ENCODE results near the gene SH3BGRL. TPM values are rescaled to one million over a fixed set of nuclear protein-coding genes. Genes with fewer than 3 reads are reported as not detected.

Gene SH3BGRL
- total and polyA plus RNA-seq, 12 donors = 59.5 to 201 (median 135) TPM

DNA sequence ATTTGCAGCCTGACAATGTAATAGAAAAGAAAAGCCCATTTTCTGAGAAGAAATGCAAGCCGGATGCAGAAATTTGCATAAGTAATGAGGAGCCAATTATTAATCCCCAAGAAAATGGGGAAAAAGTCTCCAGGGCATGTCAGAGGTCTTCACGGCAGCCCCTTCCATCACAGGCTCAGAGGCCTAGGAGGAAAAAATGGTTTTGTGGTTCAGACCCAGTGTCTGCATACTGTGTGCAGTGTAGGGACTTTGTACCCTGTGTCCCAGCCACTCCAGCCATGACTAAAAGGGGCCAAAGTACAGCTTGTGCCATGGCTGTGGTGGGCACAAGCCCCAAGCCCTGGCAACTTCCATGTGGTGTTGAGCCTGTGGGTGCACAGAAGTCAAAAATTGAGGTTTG, 92.2 kb downstream of the SH3BGRL start:
- Histone ChIP-seq H3K27ac (no peak overlapping the region), H3K9me3 (replicated peaks in 1 of 3) (peaks cover 0 to 23% (median 0%) of the 10 kb centered on the region in 3 donors), H3K4me3 (no peak overlapping the region), H3K27me3 (no peaks in the 10 kb centered on the region), H3K4me1 (replicated peaks in 1 of 2) (no peaks in the 10 kb centered on the region), H3K36me3 (replicated peaks in 1 of 2) (no peaks in the 10 kb centered on the region)
- intact Hi-C loops (cut with DNase I) = no loop called here
- 85 to 100% (median 98%) methylated on average over 2 of the region's 2 CpGs for WGBS, 4 donors
- TF ChIP-seq POLR2A (IDR thresholded peaks at IDR 0.05) = no peak
- TF ChIP-seq, protein P1, sequence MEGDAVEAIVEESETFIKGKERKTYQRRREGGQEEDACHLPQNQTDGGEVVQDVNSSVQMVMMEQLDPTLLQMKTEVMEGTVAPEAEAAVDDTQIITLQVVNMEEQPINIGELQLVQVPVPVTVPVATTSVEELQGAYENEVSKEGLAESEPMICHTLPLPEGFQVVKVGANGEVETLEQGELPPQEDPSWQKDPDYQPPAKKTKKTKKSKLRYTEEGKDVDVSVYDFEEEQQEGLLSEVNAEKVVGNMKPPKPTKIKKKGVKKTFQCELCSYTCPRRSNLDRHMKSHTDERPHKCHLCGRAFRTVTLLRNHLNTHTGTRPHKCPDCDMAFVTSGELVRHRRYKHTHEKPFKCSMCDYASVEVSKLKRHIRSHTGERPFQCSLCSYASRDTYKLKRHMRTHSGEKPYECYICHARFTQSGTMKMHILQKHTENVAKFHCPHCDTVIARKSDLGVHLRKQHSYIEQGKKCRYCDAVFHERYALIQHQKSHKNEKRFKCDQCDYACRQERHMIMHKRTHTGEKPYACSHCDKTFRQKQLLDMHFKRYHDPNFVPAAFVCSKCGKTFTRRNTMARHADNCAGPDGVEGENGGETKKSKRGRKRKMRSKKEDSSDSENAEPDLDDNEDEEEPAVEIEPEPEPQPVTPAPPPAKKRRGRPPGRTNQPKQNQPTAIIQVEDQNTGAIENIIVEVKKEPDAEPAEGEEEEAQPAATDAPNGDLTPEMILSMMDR (IDR thresholded peaks at IDR 0.05) = no peak
- DNase-seq = no peak

DNA sequence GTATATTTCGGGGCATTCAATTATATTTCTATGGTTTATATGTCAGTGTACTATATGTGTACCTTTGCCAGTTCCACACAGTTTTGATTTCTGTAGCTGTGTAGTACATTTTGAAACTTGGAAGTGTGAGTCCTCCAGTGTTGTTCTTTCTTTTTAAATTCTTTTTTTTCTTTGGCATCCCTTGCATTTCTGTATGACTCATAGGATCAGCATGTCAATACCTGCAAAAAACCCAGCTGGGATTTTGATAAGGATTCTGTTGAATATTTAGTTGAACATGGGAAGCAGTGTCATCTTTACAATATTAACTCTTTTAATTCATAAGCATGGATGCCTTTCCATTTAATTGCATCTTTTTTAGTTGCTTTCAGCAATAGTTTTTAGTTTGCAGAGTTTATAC, 100.0 kb downstream of the SH3BGRL start:
- H3K27ac ChIP-seq = no peak overlapping the region
- no peak overlapping the region for H3K4me3 ChIP-seq
- H3K9me3 ChIP-seq (replicated peaks in 1 of 3) = peaks cover 0 to 4% (median 0%) of the 10 kb centered on the region in 3 donors
- no peak for DNase-seq
- H3K4me1 ChIP-seq (replicated peaks in 1 of 2) = no peaks in the 10 kb centered on the region
- WGBS, 4 donors = 72 to 100% (median 80%) methylated on average over 1 of the region's 1 CpG
- no peaks in the 10 kb centered on the region for H3K27me3 ChIP-seq
- TF ChIP-seq, protein P1 (IDR thresholded peaks at IDR 0.05) = no peak
- no peak for TF ChIP-seq POLR2A (IDR thresholded peaks at IDR 0.05)
- intact Hi-C loops (cut with DNase I) = no loop called here
- no peaks in the 10 kb centered on the region for H3K36me3 ChIP-seq (replicated peaks in 1 of 2)

DNA sequence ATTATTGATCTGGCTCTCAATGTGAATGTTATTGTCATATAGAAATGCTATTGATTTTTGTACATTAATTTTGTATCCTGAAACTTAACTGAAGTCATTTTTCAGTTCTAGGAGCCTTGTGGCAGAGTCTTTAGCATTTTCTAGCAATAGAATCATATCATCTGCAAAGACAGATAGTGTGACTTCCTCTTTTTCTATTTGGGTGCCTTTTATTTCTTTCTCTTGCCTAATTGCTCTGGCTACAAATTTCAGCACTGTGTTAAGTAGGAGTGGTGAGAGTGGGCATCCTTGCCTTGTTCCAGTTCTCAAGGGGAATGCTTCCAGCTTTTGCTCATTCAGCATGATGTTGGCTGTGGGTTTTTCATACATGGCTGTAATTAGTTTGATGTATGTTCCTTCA, 102.7 kb downstream of the SH3BGRL start:
- H3K27me3 ChIP-seq = no peaks in the 10 kb centered on the region
- intact Hi-C loops (cut with DNase I) = no loop called here
- H3K4me1 ChIP-seq (replicated peaks in 1 of 2) = no peaks in the 10 kb centered on the region
- H3K27ac ChIP-seq = no peak overlapping the region
- no peak for DNase-seq
- H3K36me3 ChIP-seq (replicated peaks in 1 of 2) = no peaks in the 10 kb centered on the region
- peaks cover 0 to 4% (median 0%) of the 10 kb centered on the region in 3 donors for H3K9me3 ChIP-seq (replicated peaks in 1 of 3)
- TF ChIP-seq, protein P1 (IDR thresholded peaks at IDR 0.05) = no peak
- TF ChIP-seq POLR2A (IDR thresholded peaks at IDR 0.05) = no peak
- no peak overlapping the region for H3K4me3 ChIP-seq

DNA sequence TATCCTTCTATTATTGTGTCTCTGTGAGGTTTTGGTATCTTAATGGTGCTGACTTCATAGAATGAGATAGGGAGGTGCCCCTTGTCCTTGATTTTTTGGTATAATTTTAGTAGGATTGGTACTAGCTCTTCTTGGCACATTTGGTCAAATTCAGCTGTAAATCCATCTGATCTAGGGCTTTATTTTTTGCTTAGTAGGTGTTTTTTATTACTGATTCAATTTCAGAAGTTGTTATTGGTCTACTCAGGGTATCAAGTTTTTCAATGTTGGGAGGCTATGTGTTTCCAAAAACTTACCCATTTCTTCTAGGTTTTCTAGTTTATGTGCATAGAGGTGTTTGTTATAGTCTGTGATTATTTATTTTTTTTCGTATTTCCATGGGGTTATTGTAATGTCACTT, 103.3 kb downstream of the SH3BGRL start:
- TF ChIP-seq, protein P1 (IDR thresholded peaks at IDR 0.05) = no peak
- TF ChIP-seq POLR2A (IDR thresholded peaks at IDR 0.05) = no peak
- Histone ChIP-seq H3K36me3 (replicated peaks in 1 of 2) (no peaks in the 10 kb centered on the region), H3K4me1 (replicated peaks in 1 of 2) (no peaks in the 10 kb centered on the region), H3K4me3 (no peak overlapping the region), H3K27me3 (no peaks in the 10 kb centered on the region), H3K9me3 (replicated peaks in 1 of 3) (peaks cover 0 to 4% (median 0%) of the 10 kb centered on the region in 3 donors), H3K27ac (no peak overlapping the region)
- DNase-seq = no peak
- intact Hi-C loops (cut with DNase I) = no loop called here
- WGBS, 4 donors = 67 to 96% (median 80%) methylated on average over 1 of the region's 1 CpG

All from adrenal gland (tissue), 12 donors.